Keratinocyte (primary cell): ENCODE results near the gene FAM184B. TPM values are rescaled to one million over a fixed set of nuclear protein-coding genes. Genes with fewer than 3 reads are reported as not detected.

ENCODE experiments used
- DNase-seq: peaks from one replicate; pipeline ENCODE4 v3.0.0-alpha.2; 2011; ENCODE audit warnings: low read depth, missing footprints, low spot score
- FAIRE-seq: peaks from 2 replicates; lab custom pipeline; 2011; peaks lifted over from hg19 to GRCh38; lab: Jason Lieb, UNC
- H2AFZ ChIP-seq: 2 replicates; pipeline ENCODE4 v1.6.0; 2012; ENCODE audit warnings: low read length, control low read depth, inconsistent platforms; ENCODE audit not compliant: control insufficient read depth
- H3K27ac ChIP-seq: 2 replicates; pipeline ENCODE4 v1.5.1; 2011; ENCODE audit warnings: low read length; ENCODE audit not compliant: control insufficient read depth, insufficient read depth
- H3K27me3 ChIP-seq: 3 replicates; pipeline ENCODE4 v1.6.0; 2011; ENCODE audit warnings: low read length; ENCODE audit not compliant: control insufficient read depth, insufficient read depth; ENCODE audit errors: extremely low read depth
- H3K36me3 ChIP-seq, 2 experiments: 2 replicates in 1 of 2; 3 replicates in 1 of 2; pipeline ENCODE4 v1.5.1; 2011; ENCODE audit warnings: low read length in 2 of 2, mild to moderate bottlenecking in 1 of 2; ENCODE audit not compliant: control insufficient read depth in 2 of 2, insufficient read depth in 2 of 2; ENCODE audit errors: extremely low read depth in 1 of 2
- H3K4me1 ChIP-seq: 3 replicates; pipeline ENCODE4 v1.5.1; 2011; ENCODE audit warnings: low read length; ENCODE audit not compliant: control insufficient read depth, insufficient read depth; ENCODE audit errors: extremely low read depth
- H3K4me2 ChIP-seq: 3 replicates; pipeline ENCODE4 v1.6.0; 2011; ENCODE audit warnings: low read depth, low read length; ENCODE audit not compliant: control insufficient read depth, insufficient read depth; ENCODE audit errors: extremely low read depth
- H3K4me3 ChIP-seq, 3 experiments: fragments of 200-600 bp in 1 of 3; sonication (generic) in 1 of 3; 2 replicates in 2 of 3; 3 replicates in 1 of 3; pipeline ENCODE4 v1.5.1; 2011 to 2016; ENCODE audit warnings: low read length in 3 of 3, mild to moderate bottlenecking in 3 of 3, control low read depth in 2 of 3, inconsistent platforms in 1 of 3, low read depth in 1 of 3, mixed read lengths in 1 of 3, mixed run types in 1 of 3, moderate library complexity in 1 of 3; ENCODE audit not compliant: control insufficient read depth in 2 of 3, insufficient read depth in 2 of 3; ENCODE audit errors: extremely low read depth in 1 of 3
- H3K79me2 ChIP-seq: 2 replicates; pipeline ENCODE4 v1.6.0; 2012; ENCODE audit warnings: low read length; ENCODE audit not compliant: control insufficient read depth, insufficient read depth
- H3K9ac ChIP-seq: 3 replicates; pipeline ENCODE4 v1.6.0; 2011; ENCODE audit warnings: low read length; ENCODE audit not compliant: control insufficient read depth, insufficient read depth; ENCODE audit errors: extremely low read depth
- H3K9me1 ChIP-seq: 3 replicates; pipeline ENCODE4 v1.6.0; 2011; ENCODE audit warnings: low read length; ENCODE audit not compliant: control insufficient read depth, insufficient read depth; ENCODE audit errors: extremely low read depth
- H3K9me3 ChIP-seq: 2 replicates; pipeline ENCODE4 v1.5.1; 2012; ENCODE audit warnings: low read depth, low read length; ENCODE audit not compliant: control insufficient read depth
- H4K20me1 ChIP-seq: 3 replicates; pipeline ENCODE4 v1.6.0; 2011; ENCODE audit warnings: low read length; ENCODE audit not compliant: control insufficient read depth, insufficient read depth; ENCODE audit errors: extremely low read depth
- EZH2 ChIP-seq: IDR thresholded peaks from one replicate; pipeline ENCODE4 v1.6.1; 2012; ENCODE audit warnings: inconsistent platforms, mild to moderate bottlenecking, low read length, moderate library complexity
- dilution Hi-C: fragments of 300-500 bp; cut with MboI; formaldehyde crosslinking; loops from one replicate; pipeline ENCODE4 v1.7.0; 2020; ENCODE audit warnings: low sequenced_read_pairs; ENCODE audit not compliant: extremely low pct_ligation_motif_present
- polyA plus RNA-seq, 5 experiments: library from polyadenylated mRNA; depleted of rRNA in 3 of 5; stranded (reverse) in 3 of 5; stranded (forward) in 1 of 5; unstranded in 1 of 5; fragments of >200 nt; gene quantifications; 1 replicate in 1 of 5; 2 replicates in 3 of 5; 3 replicates in 1 of 5; pipeline versions ENCODE4 v1.2.1 to v1.2.3, GENCODE V29; 2011 to 2012; ENCODE audit warnings: missing spikeins in 2 of 5, low read depth in 1 of 5, low replicate concordance in 1 of 5
- TF ChIP-seq, protein P1 (sequence below), 3 experiments: IDR thresholded peaks in 1 of 3; conservative IDR thresholded peaks in 1 of 3; optimal IDR thresholded peaks in 1 of 3; 2 replicates in 2 of 3; 3 replicates in 1 of 3; pipeline versions ENCODE3 to v1.5.1; 2011; ENCODE audit warnings: low read length in 3 of 3, mild to moderate bottlenecking in 3 of 3, moderate library complexity in 2 of 3, control low read depth in 1 of 3, inconsistent platforms in 1 of 3; ENCODE audit not compliant: insufficient read depth in 2 of 3; ENCODE audit errors: extremely low read depth in 1 of 3

Gene FAM184B
- polyA plus RNA-seq, 1 donor (not counting 4 experiments of a cell fraction or from before 2014, with no cell fraction given), result 0.01 TPM

DNA sequence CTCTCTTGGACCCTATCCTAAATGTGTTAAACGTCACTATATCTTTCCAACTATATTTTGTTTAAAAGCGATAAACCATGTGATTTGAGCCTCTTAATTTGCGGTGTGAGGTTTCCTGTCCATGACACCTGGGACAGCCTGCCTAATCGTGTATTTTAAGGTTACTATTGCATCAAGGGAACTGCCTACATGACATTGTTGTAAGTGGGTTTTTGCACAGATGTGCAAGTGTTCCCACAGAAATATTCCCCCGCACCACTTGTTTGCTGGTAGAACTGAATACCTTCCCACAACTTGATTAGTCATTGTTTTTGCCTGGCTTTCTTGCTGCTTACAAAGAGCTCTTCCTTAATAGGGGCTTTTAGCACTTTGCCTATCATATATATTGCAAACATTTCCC lies 5.1 kb upstream of the FAM184B start:
- Histone ChIP-seq H3K4me1 (peaks cover 21% of the 10 kb centered on the region), H4K20me1 (no peaks in the 10 kb centered on the region), H3K9me1 (no peaks in the 10 kb centered on the region), H3K9ac (no peak overlapping the region), H3K36me3 (no peaks in the 10 kb centered on the region), H3K4me3 (peak overlapping the region in 1 of 3 experiments; percentile 26), H3K27ac (no peak overlapping the region), H2AFZ (no peak overlapping the region), H3K27me3 (peaks cover 6% of the 10 kb centered on the region), H3K4me2 (peak overlapping the region; percentile 45), H3K9me3 (no peaks in the 10 kb centered on the region), H3K79me2 (no peaks in the 10 kb centered on the region)
- FAIRE-seq (no peak), DNase-seq (no peak)
- TF ChIP-seq, protein P1, sequence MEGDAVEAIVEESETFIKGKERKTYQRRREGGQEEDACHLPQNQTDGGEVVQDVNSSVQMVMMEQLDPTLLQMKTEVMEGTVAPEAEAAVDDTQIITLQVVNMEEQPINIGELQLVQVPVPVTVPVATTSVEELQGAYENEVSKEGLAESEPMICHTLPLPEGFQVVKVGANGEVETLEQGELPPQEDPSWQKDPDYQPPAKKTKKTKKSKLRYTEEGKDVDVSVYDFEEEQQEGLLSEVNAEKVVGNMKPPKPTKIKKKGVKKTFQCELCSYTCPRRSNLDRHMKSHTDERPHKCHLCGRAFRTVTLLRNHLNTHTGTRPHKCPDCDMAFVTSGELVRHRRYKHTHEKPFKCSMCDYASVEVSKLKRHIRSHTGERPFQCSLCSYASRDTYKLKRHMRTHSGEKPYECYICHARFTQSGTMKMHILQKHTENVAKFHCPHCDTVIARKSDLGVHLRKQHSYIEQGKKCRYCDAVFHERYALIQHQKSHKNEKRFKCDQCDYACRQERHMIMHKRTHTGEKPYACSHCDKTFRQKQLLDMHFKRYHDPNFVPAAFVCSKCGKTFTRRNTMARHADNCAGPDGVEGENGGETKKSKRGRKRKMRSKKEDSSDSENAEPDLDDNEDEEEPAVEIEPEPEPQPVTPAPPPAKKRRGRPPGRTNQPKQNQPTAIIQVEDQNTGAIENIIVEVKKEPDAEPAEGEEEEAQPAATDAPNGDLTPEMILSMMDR (optimal IDR thresholded peaks at IDR 0.05 in 1 of 3, IDR thresholded peaks at IDR 0.05 in 1 of 3, conservative IDR thresholded peaks at IDR 0.05 in 1 of 3; ENCODE audit: extremely low read depth in 1 of 3, insufficient read depth in 2 of 3, low read length in 3 of 3), result no peak
- TF ChIP-seq EZH2, result no peak
- dilution Hi-C loops, result no loop called here

DNA sequence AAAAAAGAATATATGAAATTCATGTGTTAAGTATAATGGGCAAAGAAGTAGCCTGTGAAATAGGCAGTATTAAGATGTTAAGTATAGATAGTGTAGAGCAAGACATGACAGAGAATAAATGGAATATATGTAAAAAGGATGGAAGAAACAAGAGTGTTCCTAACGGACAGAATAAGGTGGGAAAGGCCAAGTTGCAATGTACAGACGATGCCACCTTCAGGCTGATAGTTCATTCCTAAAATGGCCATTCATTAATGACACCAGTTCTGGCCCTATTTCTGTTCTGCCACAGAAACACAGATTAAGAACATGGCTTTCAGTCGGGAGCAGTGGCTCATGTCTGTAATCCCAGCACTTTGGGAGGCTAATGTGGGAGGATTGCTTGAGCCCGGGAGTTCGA lies 4.4 kb upstream of the FAM184B start:
- dilution Hi-C loops, result no loop called here
- Histone ChIP-seq H3K27me3 (peaks cover 14% of the 10 kb centered on the region), H3K4me3 (no peak overlapping the region)

More for the DNA sequence above, 4.4 kb upstream of the FAM184B start:
- no peaks in the 10 kb centered on the region for H3K79me2 ChIP-seq
- no peaks in the 10 kb centered on the region for H3K36me3 ChIP-seq
- H3K27ac ChIP-seq, result no peak overlapping the region
- H3K9me3 ChIP-seq, result no peaks in the 10 kb centered on the region
- H4K20me1 ChIP-seq, result no peaks in the 10 kb centered on the region
- DNase-seq, result no peak
- no peak overlapping the region for H3K4me2 ChIP-seq
- H3K4me1 ChIP-seq, result peaks cover 24% of the 10 kb centered on the region
- H3K9me1 ChIP-seq, result no peaks in the 10 kb centered on the region
- TF ChIP-seq, protein P1 (optimal IDR thresholded peaks at IDR 0.05 in 1 of 3, IDR thresholded peaks at IDR 0.05 in 1 of 3, conservative IDR thresholded peaks at IDR 0.05 in 1 of 3; ENCODE audit: extremely low read depth in 1 of 3, insufficient read depth in 2 of 3, low read length in 3 of 3), result peak in 1 of 3 experiments; percentile 53
- no peak for TF ChIP-seq EZH2
- H2AFZ ChIP-seq, result no peak overlapping the region
- no peak overlapping the region for H3K9ac ChIP-seq
- FAIRE-seq, result peak; percentile 71
